DMS79 treated with DMSO at 0.1 percent for 48 hours (cell line): ENCODE data around the gene CMKLR1.

Experiments
- DNase-seq: peaks from one replicate; lab custom pipeline; 2025; lab: John Stamatoyannopoulos, UW

The CMKLR1 gene

GRCh38 chr12:108298761-108299275 is 40.3 kb downstream of the CMKLR1 start:
- no peak for DNase-seq

DNA sequence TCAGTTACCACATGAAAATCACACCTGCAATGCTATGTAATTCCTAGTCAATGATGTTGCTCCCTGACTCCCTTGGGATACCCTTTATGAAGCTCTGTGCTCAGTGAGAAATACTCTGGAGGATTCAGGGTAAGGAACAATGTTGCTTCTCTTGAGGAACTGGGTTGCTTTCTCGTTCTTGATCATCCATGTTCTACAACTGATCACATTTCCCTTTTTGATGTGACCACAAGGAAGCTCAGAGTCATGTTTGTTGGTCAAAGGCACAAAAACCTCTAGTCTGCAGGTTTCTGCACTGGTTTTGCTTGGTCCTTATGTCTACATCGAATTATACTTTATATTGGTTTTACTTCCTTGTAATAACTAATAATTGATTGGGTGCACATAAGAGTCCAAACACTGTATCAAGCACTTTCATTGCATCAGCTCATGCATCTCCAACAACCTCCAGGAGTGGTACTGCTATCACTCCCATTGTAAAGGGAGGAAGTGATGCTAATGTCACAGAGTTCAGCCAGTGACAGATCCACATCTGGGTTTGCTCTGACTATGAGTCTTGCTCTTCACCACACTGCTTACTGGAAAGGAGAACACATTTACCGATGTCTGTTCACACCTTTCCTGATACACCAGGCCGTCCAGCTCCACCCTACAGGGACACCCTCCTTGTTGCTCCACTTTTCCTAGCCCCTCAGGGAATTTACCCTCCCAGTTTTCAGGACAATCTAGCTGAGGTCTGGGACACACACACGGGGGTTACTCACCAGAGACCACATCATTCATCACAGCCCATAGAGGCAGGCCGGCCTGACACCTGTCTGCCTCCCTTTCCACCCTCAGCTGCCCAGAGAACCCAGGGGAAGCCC is 41.0 kb downstream of the CMKLR1 start:
- no peak for DNase-seq

- no peak for DNase-seq
Measured at GRCh38 chr12:108297424-108297823, 41.7 kb downstream of the CMKLR1 start.

GRCh38 chr12:108296945-108297344 is 42.2 kb downstream of the CMKLR1 start:
- DNase-seq: no peak

DNA sequence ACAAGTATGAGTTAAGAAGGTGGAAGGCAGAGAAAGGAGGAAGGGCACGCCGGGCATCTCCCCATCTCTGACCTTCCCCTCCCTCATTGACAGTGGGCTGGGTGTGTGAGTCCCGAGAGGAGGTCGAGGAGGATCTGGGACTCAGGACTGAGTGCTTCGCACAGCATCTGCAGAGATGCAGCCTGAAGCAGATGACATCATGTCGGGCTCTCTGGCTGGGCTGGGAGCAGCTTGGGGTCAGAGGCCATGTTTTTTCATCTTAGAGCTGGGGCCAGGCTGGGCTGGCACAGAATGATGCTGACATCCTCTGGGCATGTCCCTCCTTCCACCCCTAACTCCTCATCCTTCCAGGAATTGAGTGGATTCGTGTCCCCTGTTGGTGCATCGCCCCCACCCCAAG is 43.5 kb downstream of the CMKLR1 start:
- DNase-seq: no peak

DNA sequence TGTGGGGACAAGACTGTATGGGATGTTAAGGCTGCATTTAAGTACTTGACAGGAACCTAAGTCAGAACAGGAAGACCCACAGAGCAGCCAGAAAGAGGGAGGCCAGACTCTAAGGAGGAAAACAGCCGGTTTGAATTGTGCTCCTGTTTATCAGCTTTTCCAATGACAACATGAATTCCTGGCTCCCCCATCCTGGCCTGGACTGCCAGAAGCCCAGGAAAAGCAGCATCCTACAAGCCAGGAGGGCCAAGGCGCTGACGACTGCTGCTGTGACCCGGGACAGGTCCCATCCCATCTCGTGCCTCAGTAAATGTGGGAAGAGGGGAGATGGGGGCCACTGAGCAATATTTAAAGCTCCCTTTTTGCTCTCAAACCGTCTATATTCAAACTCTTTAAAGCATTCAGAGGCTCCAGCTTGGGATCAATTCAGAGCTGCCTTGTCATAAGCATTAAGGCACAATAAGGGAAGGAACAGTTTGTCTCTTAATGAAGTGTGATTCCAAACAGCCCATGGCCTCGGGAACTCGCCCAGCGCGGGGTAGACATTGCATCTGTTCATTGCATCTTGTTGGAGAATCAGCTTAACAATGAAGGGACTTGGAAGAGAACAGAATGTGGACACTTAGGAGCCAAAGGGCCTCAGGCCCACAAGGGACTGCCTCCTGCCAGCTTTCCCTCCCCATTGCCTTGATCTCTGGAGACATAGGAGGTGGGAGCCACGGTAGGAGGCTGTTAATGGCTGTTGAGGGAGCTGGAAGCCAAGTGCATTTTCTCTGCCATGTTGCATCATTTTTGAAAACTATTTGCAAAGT is 49.6 kb downstream of the CMKLR1 start:
- DNase-seq: no peak

DNA sequence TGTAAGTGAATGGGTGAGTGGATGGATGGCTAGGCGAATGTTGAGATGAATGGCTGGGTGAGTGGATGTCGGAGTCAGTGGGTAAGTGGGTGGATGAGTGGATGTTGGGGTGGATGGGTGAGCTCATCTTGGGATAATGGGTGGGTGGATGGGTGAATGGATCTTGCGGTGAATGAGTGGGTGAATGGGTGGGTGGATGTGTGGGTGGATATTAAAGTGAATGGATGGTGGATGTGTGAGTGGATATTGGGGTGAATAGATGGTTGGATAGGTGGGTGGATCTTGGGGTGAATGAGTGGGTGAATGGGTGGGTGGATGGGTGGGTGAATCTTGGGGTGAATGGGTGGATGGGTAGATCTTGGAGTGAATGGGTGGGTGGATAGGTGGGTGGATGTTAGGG is 51.9 kb downstream of the CMKLR1 start:
- no peak for DNase-seq

DNA sequence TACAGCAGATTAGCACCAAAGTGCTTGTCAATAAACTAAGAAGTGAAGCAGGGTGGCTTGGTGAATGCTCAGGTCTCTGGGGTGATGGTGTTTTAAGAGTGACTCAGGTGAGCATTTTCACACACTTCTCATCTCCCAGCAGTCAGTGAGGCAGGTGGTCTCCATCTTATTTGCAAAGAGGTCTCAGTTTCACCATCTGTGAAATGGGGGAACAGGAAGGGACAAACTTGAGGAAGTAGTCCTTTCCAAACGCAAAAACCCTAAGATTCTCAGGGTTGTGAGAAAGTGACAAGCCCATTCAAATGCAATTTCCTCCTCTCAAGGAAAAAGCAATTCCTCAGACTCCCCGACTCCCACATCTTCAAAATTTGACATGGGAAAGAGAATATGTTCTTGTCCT is 54.1 kb downstream of the CMKLR1 start:
- no peak for DNase-seq

DNA sequence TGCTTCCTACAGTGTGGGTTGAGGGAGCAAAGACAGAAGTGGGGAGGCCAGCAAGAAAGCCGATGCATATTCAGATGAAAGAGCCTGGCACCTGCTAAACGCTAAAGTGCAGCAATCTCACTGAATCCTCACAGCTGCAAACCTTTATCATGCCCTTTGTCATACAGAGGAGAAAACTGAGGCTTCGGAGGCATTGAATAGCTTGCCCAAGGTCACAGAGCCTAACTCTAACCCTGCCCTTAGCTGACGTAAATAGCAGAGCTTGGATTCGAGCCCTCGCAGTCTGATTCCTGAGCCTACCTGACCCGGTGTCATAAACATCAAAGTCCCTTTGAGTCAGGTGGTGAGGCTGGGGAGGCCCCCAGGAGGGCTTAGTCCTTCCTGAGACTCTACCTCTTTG is 54.9 kb downstream of the CMKLR1 start:
- DNase-seq: no peak

DNA sequence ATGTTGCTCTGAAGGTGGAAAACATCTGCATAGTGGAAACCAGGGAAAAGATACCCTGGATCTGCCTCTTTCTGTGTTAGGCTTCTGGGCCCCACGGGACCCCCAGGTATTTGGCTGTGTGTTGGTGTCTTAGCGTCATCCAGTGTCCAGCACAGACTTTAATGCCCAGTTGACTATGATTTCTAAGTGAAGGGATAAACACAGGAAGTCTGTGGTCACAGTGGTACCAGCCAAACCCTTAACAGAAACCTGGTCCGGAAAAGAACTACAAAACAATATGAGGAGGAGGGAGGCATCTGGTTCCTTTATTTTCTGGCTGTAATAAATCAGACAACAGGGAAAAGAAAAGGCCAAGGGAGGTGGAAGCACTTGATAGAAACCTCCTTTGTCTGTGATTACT is 56.4 kb downstream of the CMKLR1 start:
- DNase-seq: no peak

GRCh38 chr12:108282160-108282559 is 57.0 kb downstream of the CMKLR1 start:
- DNase-seq: no peak

DNA sequence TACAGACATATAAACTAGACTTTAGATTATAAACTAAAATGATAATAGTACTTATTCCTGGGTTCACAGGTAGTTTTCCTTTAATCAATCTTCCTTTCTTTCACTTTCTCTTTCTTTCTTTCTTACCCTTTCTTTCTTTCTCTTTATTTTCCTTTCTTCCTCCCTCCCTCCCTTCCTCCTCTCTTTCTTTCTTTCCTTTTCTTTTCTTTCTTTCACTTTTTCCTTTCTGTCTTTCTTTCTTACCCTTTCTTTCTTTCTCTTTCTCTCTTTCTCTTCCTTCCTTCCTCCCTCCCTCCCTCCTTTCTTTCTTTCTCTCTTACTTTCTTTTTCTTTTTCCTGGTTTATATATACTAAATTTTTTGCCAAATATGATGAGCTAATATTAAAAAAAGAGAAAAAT is 61.5 kb downstream of the CMKLR1 start:
- DNase-seq: no peak

DNA sequence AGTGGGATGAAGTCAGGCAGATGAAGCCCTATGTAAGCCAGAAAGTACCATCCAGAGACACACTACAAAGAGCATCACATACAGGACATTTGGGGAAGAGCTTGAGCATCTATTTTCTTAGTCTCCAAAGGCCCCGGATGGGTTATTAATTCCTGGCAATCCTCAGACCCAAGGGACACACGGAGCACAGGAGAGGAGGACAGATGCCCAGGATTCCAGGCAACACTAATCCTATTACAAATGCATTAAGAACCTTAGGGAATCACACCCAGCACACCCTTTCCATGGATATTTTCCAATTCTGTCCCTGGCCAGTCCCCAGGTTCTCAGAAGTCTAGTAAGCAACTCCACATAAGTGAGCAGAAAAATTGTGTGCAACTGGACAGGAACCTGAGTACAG is 65.9 kb downstream of the CMKLR1 start:
- DNase-seq: no peak

GRCh38 chr12:108271951-108272872 is 66.9 kb downstream of the CMKLR1 start:
- DNase-seq: no peak

DNA sequence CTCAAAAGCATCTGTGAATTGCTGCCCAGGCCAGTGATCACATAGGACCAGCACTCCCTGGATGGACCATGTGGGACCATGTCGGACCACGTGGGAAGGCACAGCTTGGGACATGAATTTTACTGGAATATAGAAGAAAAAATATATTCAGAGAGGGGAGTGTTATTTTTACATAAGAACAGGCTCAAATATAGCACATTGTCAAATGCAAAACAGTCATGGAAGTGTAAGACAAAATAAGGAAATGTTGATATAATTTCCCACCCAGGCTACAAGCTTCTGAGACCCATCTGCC is 68.3 kb downstream of the CMKLR1 start:
- DNase-seq: no peak

GRCh38 chr12:108270035-108270848 is 68.9 kb downstream of the CMKLR1 start:
- DNase-seq: no peak

DNA sequence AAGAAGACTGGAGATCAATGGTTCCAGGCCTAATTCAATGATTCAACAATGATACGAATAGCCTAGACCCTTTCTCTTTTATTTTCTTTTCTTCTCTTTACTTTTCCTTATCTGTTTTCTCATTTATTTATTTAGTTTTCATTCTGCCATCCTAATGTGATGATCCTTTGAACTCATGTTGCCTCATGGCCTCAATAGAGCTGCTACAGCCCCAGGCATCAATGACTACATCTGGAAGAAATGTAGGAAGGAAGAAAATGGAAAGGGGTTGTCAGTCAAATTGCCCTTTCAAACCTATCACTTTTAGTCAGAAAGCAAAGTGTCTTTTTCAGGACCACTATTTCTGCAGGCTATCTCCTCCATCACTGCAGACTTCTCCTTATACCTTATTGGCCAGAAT is 69.9 kb downstream of the CMKLR1 start:
- DNase-seq: no peak

GRCh38 chr12:108268397-108268796 is 70.7 kb downstream of the CMKLR1 start:
- no peak for DNase-seq

DNA sequence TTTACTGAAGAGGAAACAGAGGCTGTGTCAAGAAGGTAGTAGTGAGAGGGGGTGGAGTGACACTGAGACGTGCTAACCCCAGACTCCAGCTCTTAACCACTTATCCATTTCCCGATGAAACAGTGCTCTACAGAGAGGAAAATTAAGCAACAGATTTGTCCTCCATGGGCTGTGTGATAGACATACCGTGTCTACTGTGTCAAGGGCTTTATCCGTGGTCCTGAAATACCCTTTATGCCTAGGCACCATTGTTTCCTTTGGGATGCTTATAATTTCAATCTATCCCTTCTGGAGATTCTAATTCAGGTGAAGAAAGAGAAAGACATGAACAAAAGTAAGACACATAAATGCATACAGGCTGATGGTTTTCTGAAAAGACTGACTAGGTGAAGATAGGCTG is 71.7 kb downstream of the CMKLR1 start:
- DNase-seq: no peak

DNA sequence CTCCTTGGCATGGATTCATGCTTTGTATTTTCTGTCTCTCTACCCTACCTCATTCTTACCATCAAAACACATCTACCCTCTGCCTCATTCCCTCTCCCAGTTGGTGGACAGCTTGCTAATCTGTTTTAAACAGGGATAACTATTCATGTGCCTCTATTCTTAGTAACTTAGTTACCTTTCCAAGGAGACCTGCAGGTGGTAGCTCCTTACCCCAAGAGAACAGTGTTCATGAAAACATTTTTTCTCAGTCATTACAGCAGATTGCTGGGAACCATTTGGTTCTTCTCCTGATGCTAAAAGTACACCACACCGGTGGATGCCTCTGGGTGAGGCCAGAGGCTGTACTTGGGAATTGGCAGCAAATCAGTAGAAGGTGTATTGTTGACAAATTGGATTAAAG is 73.0 kb downstream of the CMKLR1 start:
- no peak for DNase-seq

DNA sequence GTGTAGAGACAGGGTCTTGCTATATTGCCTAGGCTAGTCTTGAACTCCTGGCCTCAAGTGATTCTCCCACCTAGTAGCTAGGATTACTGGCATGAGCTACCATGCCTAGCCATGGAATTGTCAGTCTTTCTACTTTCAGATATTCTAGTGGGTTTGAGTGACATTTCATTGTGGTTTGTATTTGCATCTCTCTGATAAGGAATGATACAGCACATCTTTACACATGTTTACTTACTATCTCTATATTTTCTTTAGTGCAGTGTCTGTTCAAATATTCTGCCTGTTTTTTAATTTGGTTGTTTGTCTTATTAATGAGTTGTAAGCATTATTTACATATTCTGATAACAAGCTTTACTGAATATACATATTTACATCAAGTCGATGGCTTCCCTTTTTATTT is 73.6 kb downstream of the CMKLR1 start:
- DNase-seq: no peak
